Thymus (tissue), 11 donors: ENCODE measurements around the gene CERS6. TPM values are rescaled to one million over a fixed set of nuclear protein-coding genes. Genes with fewer than 3 reads are reported as not detected.

ENCODE experiments used
- DNase-seq, 9 donors: peaks; one replicate each; pipeline ENCODE4 v3.0.0-alpha.2; 2013; ENCODE audit warnings: low spot score in 9 of 9, low read depth in 6 of 9, missing footprints in 1 of 9
- H3K27ac ChIP-seq, 2 donors: one replicate each; pipeline ENCODE4 v1.5.1; 2013; ENCODE audit warnings: control low read depth in 1 of 2, low read depth in 1 of 2, low read length in 1 of 2, mild to moderate bottlenecking in 1 of 2, moderate library complexity in 1 of 2
- H3K27me3 ChIP-seq, 2 donors: one replicate each; pipeline ENCODE4 v1.5.1; 2013; ENCODE audit warnings: low read length in 1 of 2; ENCODE audit not compliant: control insufficient read depth in 2 of 2, insufficient read depth in 1 of 2
- H3K36me3 ChIP-seq, 2 donors: one replicate each; pipeline ENCODE4 v1.5.1; 2013; ENCODE audit warnings: low read length in 1 of 2, mild to moderate bottlenecking in 1 of 2, moderate library complexity in 1 of 2; ENCODE audit not compliant: control insufficient read depth in 2 of 2, insufficient read depth in 2 of 2
- H3K4me1 ChIP-seq, 2 donors: one replicate each; pipeline ENCODE4 v1.5.1; 2013; ENCODE audit warnings: low read length in 2 of 2; ENCODE audit not compliant: control insufficient read depth in 2 of 2, insufficient read depth in 2 of 2
- H3K4me3 ChIP-seq, 2 donors: one replicate each; pipeline ENCODE4 v1.5.1; 2013; ENCODE audit warnings: low read length in 2 of 2, control low read depth in 1 of 2, mild to moderate bottlenecking in 1 of 2
- H3K9me3 ChIP-seq, 2 donors: one replicate each; pipeline ENCODE4 v1.5.1; 2013; ENCODE audit warnings: low read length in 1 of 2, mild to moderate bottlenecking in 1 of 2; ENCODE audit not compliant: control insufficient read depth in 2 of 2, insufficient read depth in 1 of 2
- WGBS: extraction: QIAGEN DNeasy Blood & Tissue Kit; methylation state at CpG from one replicate; pipeline ENCODE4 v1.1.7; 2013; 5-methylcytosine and 5-hydroxymethylcytosine counted together
- polyA plus RNA-seq: library from polyadenylated mRNA; stranded (reverse); fragments of 200-250 nt; gene quantifications from one replicate; pipeline ENCODE4 v1.2.3, GENCODE V29; 2013
- total RNA-seq: library from RNA; stranded (reverse); fragments of 120-200 nt; gene quantifications from one replicate; pipeline ENCODE4 v1.2.4, GENCODE V29; 2013
- donor health status: healthy.

Gene CERS6
- total and polyA plus RNA-seq, 2 donors = 12.1 to 26.9 TPM

DNA sequence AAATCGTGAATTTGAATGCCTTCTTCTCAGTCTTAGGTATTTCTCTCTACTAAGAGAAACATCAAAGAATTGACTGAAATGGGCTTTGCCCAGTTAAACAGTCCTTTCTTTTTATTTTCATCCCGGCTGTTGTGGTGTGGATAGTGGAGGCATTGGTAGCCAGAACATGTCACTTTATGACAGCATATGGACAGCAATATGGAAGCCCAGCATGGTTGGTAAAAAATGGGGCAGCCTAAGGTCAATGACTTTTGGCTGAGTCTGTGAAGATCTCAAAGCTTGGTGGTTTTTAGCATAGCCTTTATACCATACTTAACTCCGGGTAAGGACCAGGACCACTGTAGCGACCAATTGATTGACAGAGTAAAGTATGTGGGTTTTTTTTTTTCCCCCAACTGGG, 3.2 kb downstream of the CERS6 start:
- no peak overlapping the region for H3K4me3 ChIP-seq
- H3K27ac ChIP-seq = no peak overlapping the region
- H3K27me3 ChIP-seq = no peaks in the 10 kb centered on the region
- H3K9me3 ChIP-seq = no peaks in the 10 kb centered on the region
- 95% methylated on average over 4 of the region's 4 CpGs for WGBS
- peaks cover 0 to 4% of the 10 kb centered on the region in 2 donors for H3K36me3 ChIP-seq
- peaks cover 8 to 19% of the 10 kb centered on the region in 2 donors for H3K4me1 ChIP-seq
- no peak for DNase-seq

DNA sequence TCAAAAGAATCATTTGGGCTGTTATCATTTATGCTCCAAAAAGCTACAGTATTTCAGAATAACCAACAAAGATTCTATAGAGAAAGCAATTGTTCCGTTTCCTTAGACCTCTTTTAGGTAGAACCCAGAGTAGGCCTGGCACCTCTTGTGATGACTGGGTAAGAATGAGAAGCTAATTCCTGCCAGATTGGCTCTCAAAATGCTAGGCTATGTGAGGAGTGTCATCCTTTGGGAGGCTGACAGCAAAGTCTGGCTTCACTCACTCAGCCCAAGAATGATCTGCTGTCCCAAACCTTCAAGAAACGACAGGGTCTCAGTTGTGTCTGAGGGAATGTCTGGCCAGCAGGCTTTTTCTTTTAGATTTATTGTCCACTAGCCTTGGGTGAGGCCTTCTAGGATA, 4.5 kb downstream of the CERS6 start:
- Histone ChIP-seq H3K27ac (no peak overlapping the region), H3K4me3 (no peak overlapping the region), H3K27me3 (no peaks in the 10 kb centered on the region), H3K9me3 (no peaks in the 10 kb centered on the region), H3K36me3 (peaks cover 0 to 4% of the 10 kb centered on the region in 2 donors), H3K4me1 (peaks cover 8 to 17% of the 10 kb centered on the region in 2 donors)
- 91% methylated on average over 2 of the region's 2 CpGs for WGBS
- no peak for DNase-seq

DNA sequence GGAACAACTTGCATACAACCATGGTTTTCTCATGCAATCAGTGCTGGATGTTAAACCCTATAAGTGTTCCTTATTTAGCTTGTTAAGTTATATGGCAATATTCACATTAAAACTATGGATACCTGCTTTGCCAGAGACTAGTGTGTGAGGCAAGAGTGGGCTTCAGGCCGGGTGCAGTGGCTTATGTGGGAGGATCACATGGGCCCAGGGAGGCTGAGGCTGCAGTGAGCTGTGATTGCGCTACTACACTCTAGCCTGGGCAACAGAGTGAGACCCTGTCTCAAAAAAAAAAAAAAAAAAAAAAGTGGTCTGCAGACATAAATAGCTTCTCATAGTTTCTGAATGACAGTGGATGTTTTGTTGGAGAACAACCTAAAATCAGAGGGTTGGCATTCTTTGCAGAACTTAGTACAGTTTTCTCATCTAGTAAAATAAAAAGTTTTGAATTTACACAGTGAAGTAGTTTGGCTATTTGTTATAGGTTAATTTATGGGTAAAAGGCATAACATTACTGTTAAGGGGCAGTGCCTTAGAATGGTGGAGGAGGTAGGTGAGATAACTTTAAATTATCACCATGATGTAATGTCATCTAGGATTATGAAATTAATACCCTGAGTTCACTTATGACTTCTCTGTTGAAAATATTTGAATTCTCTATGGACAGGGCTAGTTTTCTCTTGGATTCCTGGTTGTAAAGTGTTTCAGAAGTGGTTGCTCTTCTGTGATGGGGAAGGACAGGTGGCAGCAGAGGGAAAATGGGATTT, 5.3 kb downstream of the CERS6 start:
- no peak overlapping the region for H3K4me3 ChIP-seq
- H3K9me3 ChIP-seq = no peaks in the 10 kb centered on the region
- H3K36me3 ChIP-seq = peaks cover 0 to 4% of the 10 kb centered on the region in 2 donors
- H3K4me1 ChIP-seq = peaks cover 13 to 21% of the 10 kb centered on the region in 2 donors
- H3K27me3 ChIP-seq = no peaks in the 10 kb centered on the region
- H3K27ac ChIP-seq = no peak overlapping the region
- 64% methylated on average over 2 of the region's 2 CpGs for WGBS
- no peak for DNase-seq

DNA sequence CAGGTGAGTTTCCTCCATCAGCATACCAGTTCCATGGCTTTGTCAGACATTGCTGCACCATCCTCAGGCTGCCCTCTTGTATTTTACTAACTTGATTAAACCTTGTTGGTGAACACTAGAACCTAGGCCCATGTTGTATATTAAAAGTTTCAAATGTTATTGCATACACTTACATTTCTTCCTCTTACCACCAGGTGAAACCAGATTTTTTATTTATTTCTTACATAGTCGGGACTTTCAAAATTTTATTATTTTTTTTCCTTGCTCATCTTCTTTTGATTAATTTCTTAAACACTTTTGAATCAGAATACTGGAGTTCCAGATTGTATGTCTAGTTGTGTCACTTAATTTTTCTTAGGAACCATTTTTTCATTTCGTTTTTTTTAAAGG, 5.9 kb downstream of the CERS6 start:
- H3K27me3 ChIP-seq = no peaks in the 10 kb centered on the region
- peaks cover 17 to 26% of the 10 kb centered on the region in 2 donors for H3K4me1 ChIP-seq
- no peak overlapping the region for H3K4me3 ChIP-seq
- 96% methylated on average over 2 of the region's 2 CpGs for whole genome bisulfite sequencing
- H3K36me3 ChIP-seq = peaks cover 0 to 4% of the 10 kb centered on the region in 2 donors
- H3K27ac ChIP-seq = no peak overlapping the region
- H3K9me3 ChIP-seq = no peaks in the 10 kb centered on the region
- DNase-seq = no peak

DNA sequence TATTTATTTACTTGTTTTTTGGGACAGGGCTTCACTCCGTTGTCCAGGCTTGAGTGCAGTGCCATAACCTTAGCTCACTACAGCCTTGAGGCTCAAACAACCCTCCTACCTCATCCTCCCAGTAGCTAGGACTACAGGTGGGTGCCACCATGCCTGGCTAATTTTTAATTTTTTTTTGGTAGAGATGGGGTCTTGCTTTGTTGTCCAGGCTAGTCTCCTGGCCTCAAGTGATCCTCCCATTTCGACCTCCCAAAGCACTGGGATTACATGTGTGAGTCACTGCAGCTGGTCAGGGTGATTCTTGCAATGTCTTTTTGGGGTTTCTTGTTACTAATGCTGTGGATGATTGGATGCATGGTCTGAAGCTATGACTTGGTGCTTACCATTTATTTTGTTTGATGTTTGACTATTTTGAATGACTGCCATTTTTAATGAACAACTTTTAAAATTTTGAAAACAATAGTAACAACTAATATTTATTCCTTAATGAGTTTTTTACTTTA, 6.5 kb downstream of the CERS6 start:
- H3K4me3 ChIP-seq = no peak overlapping the region
- 98% methylated on average over 2 of the region's 2 CpGs for WGBS
- H3K27me3 ChIP-seq = no peaks in the 10 kb centered on the region
- no peak overlapping the region for H3K27ac ChIP-seq
- H3K9me3 ChIP-seq = no peaks in the 10 kb centered on the region
- peaks cover 22 to 28% of the 10 kb centered on the region in 2 donors for H3K4me1 ChIP-seq
- DNase-seq = no peak
- H3K36me3 ChIP-seq = peaks cover 0 to 4% of the 10 kb centered on the region in 2 donors

DNA sequence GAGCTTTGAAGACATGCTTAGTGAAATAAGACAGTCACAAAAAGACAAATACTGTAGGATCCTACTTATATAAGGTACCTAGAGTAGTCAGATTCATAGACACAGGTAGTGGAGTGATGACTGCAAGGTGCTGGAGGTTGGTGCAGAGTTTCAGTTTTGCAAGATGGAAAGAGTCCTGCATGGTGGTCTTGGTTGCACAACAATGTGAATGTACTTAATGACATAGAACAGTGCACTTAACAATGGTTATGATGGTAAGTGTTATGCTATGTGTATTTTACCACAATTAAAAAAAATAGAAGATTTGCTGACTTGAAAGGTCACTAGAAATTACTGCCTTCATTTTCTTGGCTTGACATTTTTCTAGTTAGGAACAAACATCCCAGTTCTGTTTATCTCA, 9.5 kb downstream of the CERS6 start:
- Histone ChIP-seq H3K9me3 (no peaks in the 10 kb centered on the region), H3K27ac (no peak overlapping the region), H3K4me3 (no peak overlapping the region), H3K4me1 (peaks cover 41 to 48% of the 10 kb centered on the region in 2 donors), H3K36me3 (peaks cover 0 to 4% of the 10 kb centered on the region in 2 donors), H3K27me3 (no peaks in the 10 kb centered on the region)
- DNase-seq = no peak

DNA sequence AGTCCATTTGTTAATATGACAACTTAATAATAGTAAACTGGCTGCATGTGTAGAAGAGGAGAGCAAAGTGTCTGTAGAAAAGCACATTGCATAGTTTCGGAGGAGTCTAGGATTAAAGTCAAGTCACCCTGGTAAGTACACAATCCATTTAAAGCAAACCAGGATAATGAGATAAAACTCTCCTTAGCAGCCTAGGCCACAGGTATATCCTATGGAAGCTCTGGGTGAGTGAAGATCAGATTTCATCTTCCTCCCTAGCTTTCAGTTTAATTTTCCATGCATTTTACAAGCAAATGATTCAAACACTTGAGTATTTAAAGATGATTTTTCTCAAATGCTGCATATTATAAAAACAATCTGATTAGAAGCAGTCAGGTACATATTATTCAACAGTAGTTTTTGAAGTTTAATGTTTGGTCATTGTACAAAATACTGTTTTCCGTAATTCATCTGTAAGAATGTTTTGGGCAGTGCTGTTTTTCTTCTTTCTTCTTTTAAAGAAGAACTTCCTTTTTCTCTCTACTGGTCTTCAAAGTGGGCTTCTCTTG, 10.2 kb downstream of the CERS6 start:
- DNase-seq = no peak
- Histone ChIP-seq H3K27me3 (no peaks in the 10 kb centered on the region), H3K36me3 (peaks cover 0 to 4% of the 10 kb centered on the region in 2 donors), H3K4me1 (peaks cover 43 to 51% of the 10 kb centered on the region in 2 donors), H3K27ac (peak overlapping the region in 1 of 2 donors; percentile 73), H3K9me3 (no peaks in the 10 kb centered on the region), H3K4me3 (peak overlapping the region in 1 of 2 donors; percentile 4)
- WGBS = 86% methylated on average over 2 of the region's 2 CpGs

DNA sequence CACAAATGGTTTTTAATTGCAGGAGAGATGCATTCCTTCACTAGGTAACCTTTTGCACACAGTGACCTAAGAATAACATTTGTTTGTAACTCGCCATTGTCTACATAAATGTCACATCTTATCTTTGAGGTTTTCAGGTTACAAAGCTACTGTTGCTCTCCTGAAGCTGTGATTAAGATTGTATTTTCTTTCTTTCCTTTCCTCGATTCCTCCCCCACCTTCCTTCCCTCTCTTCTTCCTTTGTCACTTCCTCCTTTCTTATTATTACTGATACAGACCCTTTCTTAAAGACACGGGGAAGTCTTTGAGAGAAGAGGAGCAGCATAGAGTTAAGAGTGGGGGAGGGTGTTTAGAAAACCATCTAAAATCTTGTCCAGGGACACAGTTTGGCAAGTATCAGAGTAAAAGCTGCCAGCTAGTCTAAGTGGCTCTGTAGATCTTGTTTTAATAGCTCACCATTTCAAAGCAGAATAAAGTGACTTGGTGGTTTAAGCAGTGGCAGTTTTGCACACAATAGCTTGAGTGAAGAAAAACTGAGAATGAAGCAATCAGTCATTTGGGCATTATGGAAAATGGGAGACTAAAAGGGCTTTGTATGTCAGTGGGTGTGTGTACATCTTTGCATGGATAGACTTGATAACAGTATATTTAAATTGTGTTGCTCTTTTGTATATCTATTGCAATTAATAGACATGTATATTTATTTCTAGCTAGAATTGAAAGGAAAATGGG, 10.9 kb downstream of the CERS6 start:
- no peaks in the 10 kb centered on the region for H3K27me3 ChIP-seq
- DNase-seq = peak in 1 of 9 donors; percentile 44
- peaks cover 0 to 4% of the 10 kb centered on the region in 2 donors for H3K36me3 ChIP-seq
- peak overlapping the region in 1 of 2 donors; percentile 4 for H3K4me3 ChIP-seq
- 6% methylated on average over 3 of the region's 3 CpGs for WGBS
- peaks cover 49 to 58% of the 10 kb centered on the region in 2 donors for H3K4me1 ChIP-seq
- H3K9me3 ChIP-seq = no peaks in the 10 kb centered on the region
- peak overlapping the region in 1 of 2 donors; percentile 73 for H3K27ac ChIP-seq

DNA sequence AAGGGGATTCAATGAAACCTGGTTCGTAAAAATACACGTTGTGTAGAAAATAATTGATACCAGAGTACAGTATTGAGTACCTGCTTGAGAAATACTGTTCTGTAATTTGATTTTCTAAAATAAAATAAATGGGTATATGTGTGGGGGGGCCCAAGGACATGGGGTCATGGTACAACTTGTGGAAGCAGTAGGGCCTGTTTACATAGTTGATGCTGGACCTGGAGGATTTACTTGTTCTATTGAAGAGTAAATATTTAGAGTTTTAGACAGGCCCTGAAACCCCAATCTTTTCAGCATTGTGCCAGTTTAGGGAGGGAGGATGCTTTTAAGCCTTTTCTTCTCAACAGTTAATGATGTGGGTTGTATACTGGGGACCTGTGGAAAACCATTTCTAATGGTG, 11.7 kb downstream of the CERS6 start:
- WGBS = 97% methylated on average over 2 of the region's 2 CpGs
- peaks cover 0 to under 1% of the 10 kb centered on the region in 2 donors for H3K36me3 ChIP-seq
- H3K4me1 ChIP-seq = peaks cover 52 to 58% of the 10 kb centered on the region in 2 donors
- DNase-seq = no peak
- no peak overlapping the region for H3K27ac ChIP-seq
- H3K27me3 ChIP-seq = no peaks in the 10 kb centered on the region
- H3K9me3 ChIP-seq = no peaks in the 10 kb centered on the region
- H3K4me3 ChIP-seq = no peak overlapping the region
